ENCODE measurements around the gene ZNF629.

GRCh38 chr16:30773826-30774225 lies 13.2 kb downstream of the ZNF629 start:
- TF ChIP-seq, protein P1, sequence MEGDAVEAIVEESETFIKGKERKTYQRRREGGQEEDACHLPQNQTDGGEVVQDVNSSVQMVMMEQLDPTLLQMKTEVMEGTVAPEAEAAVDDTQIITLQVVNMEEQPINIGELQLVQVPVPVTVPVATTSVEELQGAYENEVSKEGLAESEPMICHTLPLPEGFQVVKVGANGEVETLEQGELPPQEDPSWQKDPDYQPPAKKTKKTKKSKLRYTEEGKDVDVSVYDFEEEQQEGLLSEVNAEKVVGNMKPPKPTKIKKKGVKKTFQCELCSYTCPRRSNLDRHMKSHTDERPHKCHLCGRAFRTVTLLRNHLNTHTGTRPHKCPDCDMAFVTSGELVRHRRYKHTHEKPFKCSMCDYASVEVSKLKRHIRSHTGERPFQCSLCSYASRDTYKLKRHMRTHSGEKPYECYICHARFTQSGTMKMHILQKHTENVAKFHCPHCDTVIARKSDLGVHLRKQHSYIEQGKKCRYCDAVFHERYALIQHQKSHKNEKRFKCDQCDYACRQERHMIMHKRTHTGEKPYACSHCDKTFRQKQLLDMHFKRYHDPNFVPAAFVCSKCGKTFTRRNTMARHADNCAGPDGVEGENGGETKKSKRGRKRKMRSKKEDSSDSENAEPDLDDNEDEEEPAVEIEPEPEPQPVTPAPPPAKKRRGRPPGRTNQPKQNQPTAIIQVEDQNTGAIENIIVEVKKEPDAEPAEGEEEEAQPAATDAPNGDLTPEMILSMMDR (IDR thresholded peaks at IDR 0.05): no peak
- no peak for TF ChIP-seq POLR2A (IDR thresholded peaks at IDR 0.05)
